GM18868 (cell line): ENCODE measurements around the gene TCTN2.

Experiments
- ATAC-seq: cut with Tn5 transposase; IDR thresholded peaks from one replicate; pipeline ENCODE4 v1.9.1; 2021; ENCODE audit warnings: mild to moderate bottlenecking, moderate library complexity; ENCODE audit not compliant: unreplicated experiment

TCTN2 gene

GRCh38 chr12:123683964-123684363 lies 13.1 kb downstream of the TCTN2 start:
- no peak for ATAC-seq

- ATAC-seq, result no peak
These were observed 15.8 kb downstream of the TCTN2 start for GRCh38 chr12:123686636-123687190.

GRCh38 chr12:123690191-123690840 lies 19.4 kb downstream of the TCTN2 start:
- ATAC-seq, result no peak

GRCh38 chr12:123696207-123696606 lies 25.3 kb downstream of the TCTN2 start:
- no peak for ATAC-seq

GRCh38 chr12:123696646-123697045 lies 25.7 kb downstream of the TCTN2 start:
- ATAC-seq, result no peak

- ATAC-seq, result no peak
These were observed 35.0 kb downstream of the TCTN2 start for GRCh38 chr12:123705935-123706334.

- no peak for ATAC-seq
These were observed 36.6 kb downstream of the TCTN2 start for GRCh38 chr12:123707466-123707865.

- no peak for ATAC-seq
These were observed 41.9 kb downstream of the TCTN2 start for GRCh38 chr12:123712780-123713319.

GRCh38 chr12:123713398-123713797 lies 42.5 kb downstream of the TCTN2 start:
- ATAC-seq, result no peak

GRCh38 chr12:123713823-123714585 lies 43.1 kb downstream of the TCTN2 start:
- peak; percentile 35 for ATAC-seq

- no peak for ATAC-seq
These were observed 44.3 kb downstream of the TCTN2 start for GRCh38 chr12:123715195-123715594.

GRCh38 chr12:123717350-123717749 lies 46.4 kb downstream of the TCTN2 start:
- no peak for ATAC-seq

- ATAC-seq, result no peak
These were observed 49.4 kb downstream of the TCTN2 start for GRCh38 chr12:123720141-123720814.

- no peak for ATAC-seq
These were observed 50.3 kb downstream of the TCTN2 start for GRCh38 chr12:123721245-123721644.

GRCh38 chr12:123723011-123723410 lies 52.1 kb downstream of the TCTN2 start:
- ATAC-seq, result no peak

GRCh38 chr12:123723765-123724164 lies 52.9 kb downstream of the TCTN2 start:
- no peak for ATAC-seq

- ATAC-seq, result no peak
These were observed 55.3 kb downstream of the TCTN2 start for GRCh38 chr12:123726244-123726643.

- ATAC-seq, result no peak
These were observed 56.0 kb downstream of the TCTN2 start for GRCh38 chr12:123726962-123727361.

- ATAC-seq, result no peak
These were observed 57.0 kb downstream of the TCTN2 start for GRCh38 chr12:123727878-123728277.

GRCh38 chr12:123731596-123731995 lies 60.7 kb downstream of the TCTN2 start:
- ATAC-seq, result no peak

- no peak for ATAC-seq
These were observed 61.3 kb downstream of the TCTN2 start for GRCh38 chr12:123732251-123732650.
